ENCODE results near the gene MAN1A2.
A peak's percentile ranks its signal among the peaks of the same experiment; 100 is the strongest.
"Not testable (repeated sequence)": the region's sequence is repeated elsewhere in the genome, so short reads cannot be mapped to it uniquely, and the experiment has no call there.

Gene MAN1A2

DNA sequence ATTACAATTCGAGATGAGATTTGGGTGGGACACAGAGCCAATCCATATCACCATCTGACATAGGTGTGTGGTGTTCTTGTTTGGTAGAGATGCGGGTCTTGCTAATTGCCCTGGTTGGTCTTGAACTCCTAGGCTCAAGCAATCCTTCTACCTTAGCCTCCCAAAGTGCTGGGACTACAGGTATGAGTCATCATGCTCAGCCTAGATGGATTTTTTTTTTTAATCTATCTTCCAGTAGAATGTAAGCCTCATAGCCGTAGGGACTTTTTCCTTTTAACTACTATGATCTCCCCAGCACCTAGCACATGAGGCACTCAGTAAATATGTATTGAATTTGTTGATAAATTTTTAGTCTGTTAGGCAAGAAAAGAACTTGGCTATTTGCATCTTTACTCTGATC, 144.0 kb downstream of the MAN1A2 start:
- DNase-seq: no peak

- DNase-seq: no peak
Measured at GRCh38 chr1:117512728-117513321, 145.6 kb downstream of the MAN1A2 start.

DNA sequence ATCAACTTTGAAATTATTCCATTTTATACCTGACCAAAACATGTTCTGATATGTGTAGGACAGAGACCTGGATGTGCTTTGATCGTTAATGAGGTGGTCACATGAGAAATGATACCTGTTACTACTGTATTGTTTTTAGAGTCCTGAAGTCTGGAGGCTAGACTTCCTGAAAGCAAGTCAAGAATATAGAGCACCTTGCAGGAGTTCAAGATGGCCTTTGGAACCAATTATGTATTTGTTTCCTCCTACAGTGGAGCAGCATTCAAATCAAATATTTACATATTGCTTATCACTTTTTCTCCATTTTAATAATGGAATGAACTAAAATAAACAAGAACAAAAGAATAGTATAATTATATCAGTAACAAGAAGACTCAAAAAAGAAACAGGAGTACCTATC, 155.9 kb downstream of the MAN1A2 start:
- no peak for DNase-seq

- no peak for DNase-seq
Measured at GRCh38 chr1:117527074-117527473, 159.8 kb downstream of the MAN1A2 start.

DNA sequence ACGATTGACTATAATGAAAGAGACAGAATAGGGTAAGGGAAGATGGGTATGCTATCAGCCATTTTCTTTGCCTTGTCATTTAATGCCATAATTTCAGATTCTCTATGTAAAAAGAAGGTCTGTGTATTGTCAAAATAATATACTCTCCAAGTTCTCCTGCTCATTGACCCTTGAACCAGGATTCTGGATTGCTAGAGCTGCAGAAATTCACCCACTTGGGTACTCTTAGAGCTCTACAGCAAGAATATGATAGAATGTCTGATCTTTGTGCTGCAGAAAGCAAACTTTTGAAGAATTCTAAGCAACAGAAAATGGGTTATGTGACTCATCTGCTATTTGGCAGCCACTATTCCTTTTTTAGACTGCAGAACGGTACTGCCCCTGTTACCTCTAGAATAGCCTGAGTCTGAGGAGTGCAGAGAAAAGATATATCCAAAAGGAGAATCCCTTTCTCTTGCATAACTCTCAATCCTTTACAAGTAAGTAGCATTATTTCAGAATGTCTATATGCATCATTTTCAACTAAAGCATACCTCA, 160.4 kb downstream of the MAN1A2 start:
- no peak for DNase-seq

GRCh38 chr1:117529683-117530082, 162.4 kb downstream of the MAN1A2 start:
- no peak for DNase-seq

- no peak for DNase-seq
Measured at GRCh38 chr1:117531222-117531621, 164.0 kb downstream of the MAN1A2 start.

DNA sequence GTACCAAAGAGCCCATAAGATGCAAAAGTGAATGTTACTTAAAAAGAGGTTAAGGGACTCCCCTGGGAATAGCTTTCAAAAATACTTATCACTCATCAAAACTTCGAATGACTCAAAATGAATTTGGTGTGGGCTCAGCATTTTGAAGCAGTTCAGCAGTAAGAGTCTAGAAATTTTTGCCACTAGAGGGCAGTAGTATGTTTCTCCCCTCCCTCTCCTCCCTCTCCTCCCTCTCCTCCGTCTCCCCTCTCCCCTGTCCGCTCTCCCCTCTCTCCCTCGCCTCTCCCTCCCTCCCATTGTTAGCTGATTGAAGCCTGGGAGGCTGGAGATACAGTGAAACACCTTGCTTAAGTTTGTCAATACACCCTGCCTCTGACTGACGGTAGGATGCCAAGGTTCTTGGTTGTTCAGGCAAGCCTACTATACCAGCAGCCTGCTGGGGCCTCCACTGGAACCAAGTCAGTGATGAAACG, 167.8 kb downstream of the MAN1A2 start:
- DNase-seq: peak; percentile 21

DNA sequence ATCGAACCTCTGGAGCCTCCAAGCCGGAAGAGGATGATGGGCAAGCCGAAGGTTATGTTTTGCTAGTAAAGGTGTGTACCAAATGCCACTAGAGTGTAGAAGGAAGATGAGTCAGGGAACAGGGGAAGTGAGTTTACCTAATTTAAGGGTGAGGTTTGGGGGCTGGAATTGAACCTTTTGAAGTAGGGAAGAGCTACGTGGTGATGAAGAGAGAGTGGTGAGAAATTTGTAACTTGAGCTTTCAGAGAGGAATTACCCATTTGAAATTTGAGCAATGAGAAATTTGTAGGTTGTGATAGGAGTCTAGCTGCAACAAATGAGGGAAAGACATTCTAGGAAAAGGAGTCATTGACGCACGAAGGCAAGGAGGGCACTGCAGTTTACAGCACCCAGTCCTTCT, 168.6 kb downstream of the MAN1A2 start:
- no peak for DNase-seq

- no peak for DNase-seq
Measured at GRCh38 chr1:117537291-117537920, 170.2 kb downstream of the MAN1A2 start.

DNA sequence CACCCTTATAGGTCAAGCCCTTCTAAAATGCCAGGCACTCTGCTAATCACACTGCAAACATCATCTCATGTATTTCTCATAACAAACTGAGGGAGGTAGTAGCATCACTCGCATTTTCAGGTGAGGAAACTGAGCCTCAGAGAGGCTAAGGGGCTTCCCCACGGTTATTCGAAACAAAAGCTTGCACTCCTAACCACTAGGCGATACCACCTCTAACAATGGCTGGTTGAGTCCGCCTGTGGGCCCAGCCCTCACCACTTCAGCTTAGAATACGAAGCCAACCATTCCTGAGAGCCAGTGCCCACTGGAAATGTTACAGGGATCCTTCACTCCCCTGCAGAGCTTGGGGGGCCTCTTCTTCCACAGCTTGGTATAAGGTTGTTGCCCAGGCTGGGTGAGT, 173.3 kb downstream of the MAN1A2 start:
- DNase-seq: no peak

DNA sequence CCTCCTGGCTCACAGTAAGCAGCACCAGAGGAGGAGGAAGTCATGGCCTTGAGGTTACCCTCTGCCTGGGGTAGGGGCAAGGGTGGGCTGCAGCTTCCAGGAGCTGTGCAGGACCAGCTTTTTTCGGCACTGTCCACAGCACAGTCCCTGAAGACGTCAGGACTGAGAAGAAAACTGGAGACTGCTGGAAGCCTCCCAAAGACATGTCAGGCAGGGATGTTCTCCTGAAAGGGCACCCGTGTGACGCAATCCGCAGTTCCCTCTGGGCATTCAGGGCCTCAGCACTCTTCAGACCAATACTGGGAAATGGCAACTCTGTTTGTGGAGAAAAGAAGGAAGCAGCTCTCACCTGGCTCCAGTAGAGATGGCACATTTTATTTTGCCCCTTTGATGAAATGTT, 173.8 kb downstream of the MAN1A2 start:
- no peak for DNase-seq

GRCh38 chr1:117541585-117541984, 174.3 kb downstream of the MAN1A2 start:
- no peak for DNase-seq

- DNase-seq: no peak
Measured at GRCh38 chr1:117544509-117545109, 177.4 kb downstream of the MAN1A2 start.

GRCh38 chr1:117546467-117546866, 179.2 kb downstream of the MAN1A2 start:
- DNase-seq: no peak

GRCh38 chr1:117553471-117553870, 186.2 kb downstream of the MAN1A2 start:
- no peak for DNase-seq

DNA sequence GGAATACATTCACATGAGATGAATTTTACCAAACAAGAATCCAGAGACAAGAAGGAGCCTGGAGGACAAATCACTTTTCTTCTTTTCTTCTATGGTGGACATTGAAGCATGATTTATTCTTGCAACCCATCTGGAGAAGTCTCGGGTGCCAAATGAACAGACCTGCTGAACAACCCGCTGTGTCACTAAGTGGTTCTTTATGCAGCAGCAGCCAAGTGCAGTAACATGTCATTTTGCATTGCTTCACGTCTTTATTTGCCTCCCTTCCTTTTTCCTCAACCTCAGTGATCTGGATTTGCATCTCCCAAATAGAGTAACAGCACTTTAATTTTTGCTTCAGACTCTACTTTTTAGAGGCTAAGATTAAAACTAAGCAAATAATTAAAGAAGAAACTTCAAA, 188.6 kb downstream of the MAN1A2 start:
- no peak for DNase-seq

GRCh38 chr1:117556341-117556740, 189.1 kb downstream of the MAN1A2 start:
- DNase-seq: no peak

GRCh38 chr1:117556976-117557375, 189.7 kb downstream of the MAN1A2 start:
- no peak for DNase-seq

- not testable (repeated sequence) for DNase-seq
Measured at GRCh38 chr1:117558451-117558850, 191.2 kb downstream of the MAN1A2 start.

DNA sequence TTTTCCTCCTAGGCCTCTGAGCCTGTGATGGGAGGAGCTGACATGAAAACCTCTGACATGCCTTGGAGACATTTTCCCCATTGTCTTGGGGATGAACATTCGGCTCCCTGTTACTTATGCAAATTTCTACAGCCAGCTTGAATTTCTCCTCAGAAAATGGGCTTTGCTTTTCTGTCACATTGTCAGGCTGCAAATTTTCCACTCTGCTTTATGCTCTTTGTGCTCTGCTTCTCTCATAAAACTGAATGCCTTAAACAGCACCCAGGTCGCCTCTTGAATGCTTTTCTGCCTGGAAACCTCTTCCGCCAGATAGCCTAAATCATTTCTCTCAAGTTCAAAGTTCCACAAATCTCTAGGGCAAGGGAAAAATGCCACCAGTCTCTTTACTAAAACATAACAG, 191.9 kb downstream of the MAN1A2 start:
- no peak for DNase-seq

DNA sequence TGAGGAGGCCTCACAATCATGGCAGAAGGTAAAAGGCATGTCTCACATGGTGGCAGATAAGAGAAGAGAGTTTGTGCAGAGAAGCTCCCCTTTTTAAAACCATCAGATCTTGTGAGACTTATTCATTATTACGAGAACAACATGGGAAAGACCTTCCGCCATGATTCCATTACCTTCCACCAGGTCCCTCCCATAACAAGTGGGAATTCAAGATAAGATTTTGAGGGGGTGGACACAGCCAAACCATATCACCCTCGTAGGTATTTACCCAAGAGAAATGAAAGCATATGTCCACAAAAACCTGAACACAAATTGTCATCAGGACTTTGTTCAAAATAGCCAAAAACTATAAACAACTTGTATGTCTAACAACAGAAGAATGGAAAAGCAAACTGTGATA, 192.7 kb downstream of the MAN1A2 start:
- DNase-seq: no peak

DNA sequence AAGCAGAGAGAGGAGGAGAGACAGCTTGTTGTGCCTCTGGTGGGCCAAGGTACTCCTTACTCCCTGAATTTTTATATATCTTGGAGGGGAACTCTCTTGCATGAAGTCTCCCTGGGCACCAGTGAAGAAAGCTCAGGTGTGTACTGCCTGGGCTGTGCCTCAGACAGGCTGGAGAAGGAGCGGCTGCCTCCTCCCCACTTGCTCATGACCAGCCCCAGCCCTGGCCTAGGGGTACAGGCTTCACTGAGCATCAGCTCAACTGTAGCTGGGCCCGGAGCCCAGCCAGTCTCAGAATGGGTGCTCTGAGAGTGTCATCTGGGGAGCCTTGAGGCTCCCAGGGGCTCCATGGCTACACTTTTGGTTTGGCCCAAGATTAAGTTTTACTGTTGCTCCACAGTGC, 193.8 kb downstream of the MAN1A2 start:
- no peak for DNase-seq

- no peak for DNase-seq
Measured at GRCh38 chr1:117561551-117561950, 194.3 kb downstream of the MAN1A2 start.

All from right hindlimb (tissue), 1 donor.